ENCODE results near the gene GRK5.
"Not testable (repeated sequence)": the region's sequence is repeated elsewhere in the genome, so short reads cannot be mapped to it uniquely, and the experiment has no call there.

Gene GRK5

GRCh38 chr10:119275085-119275484 is 67.7 kb downstream of the GRK5 start:
- Histone ChIP-seq H3K18ac (ENCODE audit: low read length) (no peak overlapping the region), H2BK120ac (ENCODE audit: low read depth, low read length) (no peak overlapping the region), H3K4me3 (ENCODE audit: low read length in 2 of 2) (no peak overlapping the region), H2AFZ (ENCODE audit: low read length) (no peak overlapping the region), H2BK15ac (ENCODE audit: low read length) (no peak overlapping the region), H4K8ac (ENCODE audit: low read depth, low read length) (no peak overlapping the region), H3K4me2 (ENCODE audit: insufficient read depth, low read length, poor library complexity, severe bottlenecking) (no peak overlapping the region), H3K14ac (ENCODE audit: low read length) (no peak overlapping the region), H3K36me3 (replicated peaks in 1 of 2; ENCODE audit: control insufficient read depth in 2 of 2, insufficient read depth in 2 of 2, low read length in 2 of 2) (no peaks in the 10 kb centered on the region), H3K79me1 (ENCODE audit: low read depth, low read length) (no peaks in the 10 kb centered on the region), H3K4me1 (ENCODE audit: control insufficient read depth in 2 of 2, insufficient read depth in 1 of 2, low read depth in 1 of 2, low read length in 2 of 2) (peaks cover 5% of the 10 kb centered on the region in 2 donors), H2BK12ac (ENCODE audit: low read length) (no peak overlapping the region), H3K9ac (ENCODE audit: low read depth, low read length, poor library complexity) (no peak overlapping the region), H3K9me3 (replicated peaks in 1 of 2; ENCODE audit: control insufficient read depth in 2 of 2, insufficient read depth in 1 of 2, low read depth in 1 of 2, low read length in 2 of 2) (peaks cover 0 to 3% of the 10 kb centered on the region in 2 donors), H3K27ac (replicated peaks; ENCODE audit: low read length) (no peak overlapping the region), H2BK5ac (ENCODE audit: low read length) (no peak overlapping the region), H2AK5ac (ENCODE audit: low read depth, low read length) (no peak overlapping the region), H3K27me3 (ENCODE audit: control insufficient read depth in 3 of 3, insufficient read depth in 3 of 3, low read depth in 1 of 3, low read length in 3 of 3) (no peaks in the 10 kb centered on the region), H3K4ac (ENCODE audit: low read length) (no peak overlapping the region), H3K23ac (ENCODE audit: low read depth, low read length, poor library complexity) (no peak overlapping the region), H4K91ac (ENCODE audit: low read depth, low read length, poor library complexity) (no peak overlapping the region)
- WGBS, 2 donors (ENCODE audit: extremely low coverage in 2 of 2, insufficient read length in 2 of 2, insufficient replicate concordance in 1 of 2) = no CpG with 5 or more reads among the region's 5 CpGs
- no peak for DNase-seq (ENCODE audit: low spot score)

- H2BK5ac ChIP-seq (ENCODE audit: low read length); H2AK5ac ChIP-seq (ENCODE audit: low read depth, low read length); H3K23ac ChIP-seq (ENCODE audit: low read depth, low read length, poor library complexity); H2BK15ac ChIP-seq (ENCODE audit: low read length); H2AFZ ChIP-seq (ENCODE audit: low read length); H3K79me1 ChIP-seq (ENCODE audit: low read depth, low read length); H3K9me3 ChIP-seq (replicated peaks in 1 of 2; ENCODE audit: control insufficient read depth in 2 of 2, insufficient read depth in 1 of 2, low read depth in 1 of 2, low read length in 2 of 2); DNase-seq (ENCODE audit: low spot score); H4K91ac ChIP-seq (ENCODE audit: low read depth, low read length, poor library complexity); H3K27ac ChIP-seq (replicated peaks; ENCODE audit: low read length); H2BK12ac ChIP-seq (ENCODE audit: low read length); H3K4ac ChIP-seq (ENCODE audit: low read length); H3K36me3 ChIP-seq (replicated peaks in 1 of 2; ENCODE audit: control insufficient read depth in 2 of 2, insufficient read depth in 2 of 2, low read length in 2 of 2); H3K18ac ChIP-seq (ENCODE audit: low read length); H3K14ac ChIP-seq (ENCODE audit: low read length); H3K27me3 ChIP-seq (ENCODE audit: control insufficient read depth in 3 of 3, insufficient read depth in 3 of 3, low read depth in 1 of 3, low read length in 3 of 3); H4K8ac ChIP-seq (ENCODE audit: low read depth, low read length); H3K4me2 ChIP-seq (ENCODE audit: insufficient read depth, low read length, poor library complexity, severe bottlenecking); H3K9ac ChIP-seq (ENCODE audit: low read depth, low read length, poor library complexity); H3K4me1 ChIP-seq (ENCODE audit: control insufficient read depth in 2 of 2, insufficient read depth in 1 of 2, low read depth in 1 of 2, low read length in 2 of 2); H3K4me3 ChIP-seq (ENCODE audit: low read length in 2 of 2); H2BK120ac ChIP-seq (ENCODE audit: low read depth, low read length): not testable (repeated sequence)
- no CpG with 5 or more reads among the region's 4 CpGs for whole genome bisulfite sequencing, 2 donors (ENCODE audit: extremely low coverage in 2 of 2, insufficient read length in 2 of 2, insufficient replicate concordance in 1 of 2)
Observed at GRCh38 chr10:119276194-119276593, 68.8 kb downstream of the GRK5 start.

DNA sequence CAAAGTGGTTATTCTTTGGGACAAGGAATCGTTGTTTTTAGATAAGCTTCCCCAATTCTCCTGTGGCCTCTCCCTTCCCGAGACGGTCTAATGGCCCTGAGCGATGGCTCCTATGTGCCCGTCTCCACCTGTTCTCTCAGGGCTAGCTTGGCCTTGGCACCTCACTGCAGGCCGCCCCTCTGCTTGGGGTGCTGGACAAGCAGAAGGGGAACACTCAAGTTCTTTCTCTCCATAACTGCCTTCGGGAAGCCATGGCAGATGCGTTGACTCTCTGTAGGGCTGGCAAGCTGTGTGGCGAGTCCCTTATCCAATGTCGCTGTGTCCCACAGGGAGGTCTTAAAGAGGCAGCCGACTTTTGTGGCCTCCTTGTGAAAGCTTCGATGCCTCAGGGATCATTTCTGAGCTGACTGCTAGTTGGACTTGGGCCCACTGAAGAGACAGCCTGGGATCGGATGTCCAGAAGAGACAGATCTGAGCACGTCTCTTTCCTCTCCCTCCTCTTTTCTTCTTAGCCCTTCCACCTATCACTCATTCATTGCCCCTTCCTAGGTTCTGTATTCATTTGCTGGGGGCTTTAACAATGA is 70.8 kb downstream of the GRK5 start:
- H3K79me1 ChIP-seq (ENCODE audit: low read depth, low read length) = peaks cover 4% of the 10 kb centered on the region
- H2BK15ac ChIP-seq (ENCODE audit: low read length) = no peak overlapping the region
- no peak overlapping the region for H3K4ac ChIP-seq (ENCODE audit: low read length)
- no peak overlapping the region for H4K91ac ChIP-seq (ENCODE audit: low read depth, low read length, poor library complexity)
- H3K9ac ChIP-seq (ENCODE audit: low read depth, low read length, poor library complexity) = no peak overlapping the region
- H3K9me3 ChIP-seq (replicated peaks in 1 of 2; ENCODE audit: control insufficient read depth in 2 of 2, insufficient read depth in 1 of 2, low read depth in 1 of 2, low read length in 2 of 2) = peaks cover 0 to 3% of the 10 kb centered on the region in 2 donors
- no peak overlapping the region for H2AFZ ChIP-seq (ENCODE audit: low read length)
- no peak overlapping the region for H2BK120ac ChIP-seq (ENCODE audit: low read depth, low read length)
- H3K27me3 ChIP-seq (ENCODE audit: control insufficient read depth in 3 of 3, insufficient read depth in 3 of 3, low read depth in 1 of 3, low read length in 3 of 3) = no peaks in the 10 kb centered on the region
- no peak overlapping the region for H2BK12ac ChIP-seq (ENCODE audit: low read length)
- no peak overlapping the region for H2BK5ac ChIP-seq (ENCODE audit: low read length)
- no CpG with 5 or more reads among the region's 14 CpGs for WGBS, 2 donors (ENCODE audit: extremely low coverage in 2 of 2, insufficient read length in 2 of 2, insufficient replicate concordance in 1 of 2)
- H3K14ac ChIP-seq (ENCODE audit: low read length) = no peak overlapping the region
- H3K4me3 ChIP-seq (ENCODE audit: low read length in 2 of 2) = no peak overlapping the region
- H3K27ac ChIP-seq (replicated peaks; ENCODE audit: low read length) = no peak overlapping the region
- no peak overlapping the region for H4K8ac ChIP-seq (ENCODE audit: low read depth, low read length)
- H2AK5ac ChIP-seq (ENCODE audit: low read depth, low read length) = no peak overlapping the region
- H3K36me3 ChIP-seq (replicated peaks in 1 of 2; ENCODE audit: control insufficient read depth in 2 of 2, insufficient read depth in 2 of 2, low read length in 2 of 2) = no peaks in the 10 kb centered on the region
- no peak overlapping the region for H3K23ac ChIP-seq (ENCODE audit: low read depth, low read length, poor library complexity)
- no peak overlapping the region for H3K18ac ChIP-seq (ENCODE audit: low read length)
- no peak for DNase-seq (ENCODE audit: low spot score)
- H3K4me1 ChIP-seq (ENCODE audit: control insufficient read depth in 2 of 2, insufficient read depth in 1 of 2, low read depth in 1 of 2, low read length in 2 of 2) = peaks cover 0 to 3% of the 10 kb centered on the region in 2 donors
- no peak overlapping the region for H3K4me2 ChIP-seq (ENCODE audit: insufficient read depth, low read length, poor library complexity, severe bottlenecking)

DNA sequence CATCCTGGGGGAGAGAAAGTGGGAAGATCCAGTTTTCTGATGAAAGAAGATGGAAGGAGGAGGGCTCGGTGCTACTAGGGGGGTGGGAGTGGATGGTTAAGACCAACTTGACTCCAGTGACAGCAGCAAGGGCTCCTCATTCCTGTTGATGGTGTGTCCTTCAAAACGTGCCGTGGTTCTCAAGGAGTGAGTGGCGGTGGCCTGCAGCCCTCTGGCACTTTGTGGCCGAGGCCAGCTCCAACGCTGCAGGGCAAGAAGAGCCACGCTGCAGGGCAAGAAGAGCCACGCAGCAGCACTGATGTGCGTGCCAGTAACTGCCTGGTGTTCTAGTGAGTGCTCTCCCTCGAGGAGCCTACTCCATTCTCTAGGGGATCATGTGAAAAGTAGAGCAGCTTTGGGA is 72.1 kb downstream of the GRK5 start:
- Histone ChIP-seq H3K27ac (replicated peaks; ENCODE audit: low read length) (no peak overlapping the region), H3K4me2 (ENCODE audit: insufficient read depth, low read length, poor library complexity, severe bottlenecking) (no peak overlapping the region), H3K36me3 (replicated peaks in 1 of 2; ENCODE audit: control insufficient read depth in 2 of 2, insufficient read depth in 2 of 2, low read length in 2 of 2) (no peaks in the 10 kb centered on the region), H3K18ac (ENCODE audit: low read length) (peak overlapping the region; percentile 46), H3K79me1 (ENCODE audit: low read depth, low read length) (peaks cover 4% of the 10 kb centered on the region), H2AFZ (ENCODE audit: low read length) (no peak overlapping the region), H4K8ac (ENCODE audit: low read depth, low read length) (no peak overlapping the region), H3K27me3 (ENCODE audit: control insufficient read depth in 3 of 3, insufficient read depth in 3 of 3, low read depth in 1 of 3, low read length in 3 of 3) (no peaks in the 10 kb centered on the region), H4K91ac (ENCODE audit: low read depth, low read length, poor library complexity) (no peak overlapping the region), H3K9me3 (replicated peaks in 1 of 2; ENCODE audit: control insufficient read depth in 2 of 2, insufficient read depth in 1 of 2, low read depth in 1 of 2, low read length in 2 of 2) (peaks cover 0 to 3% of the 10 kb centered on the region in 2 donors), H3K14ac (ENCODE audit: low read length) (no peak overlapping the region), H2BK120ac (ENCODE audit: low read depth, low read length) (no peak overlapping the region), H3K9ac (ENCODE audit: low read depth, low read length, poor library complexity) (no peak overlapping the region), H2BK5ac (ENCODE audit: low read length) (no peak overlapping the region), H2BK15ac (ENCODE audit: low read length) (no peak overlapping the region), H2AK5ac (ENCODE audit: low read depth, low read length) (no peak overlapping the region), H2BK12ac (ENCODE audit: low read length) (peak overlapping the region; percentile 35), H3K23ac (ENCODE audit: low read depth, low read length, poor library complexity) (no peak overlapping the region), H3K4me1 (ENCODE audit: control insufficient read depth in 2 of 2, insufficient read depth in 1 of 2, low read depth in 1 of 2, low read length in 2 of 2) (peaks cover 0 to 3% of the 10 kb centered on the region in 2 donors), H3K4me3 (ENCODE audit: low read length in 2 of 2) (no peak overlapping the region), H3K4ac (ENCODE audit: low read length) (no peak overlapping the region)
- no peak for DNase-seq (ENCODE audit: low spot score)
- no CpG with 5 or more reads among the region's 10 CpGs for WGBS, 2 donors (ENCODE audit: extremely low coverage in 2 of 2, insufficient read length in 2 of 2, insufficient replicate concordance in 1 of 2)
